SK-N-SH (cell line): ENCODE results near the gene NDEL1.

ENCODE experiments used
- CHD2 ChIP-seq: fragments of 150-350 bp; IDR thresholded peaks from 2 replicates; pipeline ENCODE4 v1.6.1; 2018; ENCODE audit warnings: low read length; ENCODE audit not compliant: partially characterized antibody
- CTCF ChIP-seq: fragments of 200-600 bp; sonication (generic); IDR thresholded peaks from 2 replicates; pipeline ENCODE4 v1.6.1; 2017; ENCODE audit warnings: antibody characterized with exemption, mild to moderate bottlenecking, moderate library complexity
- EZH2phosphoT487 ChIP-seq: fragments of 200-600 bp; sonication (generic); IDR thresholded peaks from 2 replicates; pipeline ENCODE4 v1.6.1; 2017; ENCODE audit warnings: low read depth, mixed run types, mild to moderate bottlenecking, antibody characterized with exemption, moderate library complexity, borderline replicate concordance
- MAX ChIP-seq: IDR thresholded peaks from 2 replicates; pipeline ENCODE4 v1.4.0; 2012; ENCODE audit warnings: low read depth
- MXI1 ChIP-seq: IDR thresholded peaks from 2 replicates; pipeline ENCODE4 v1.6.1; 2012; ENCODE audit warnings: mild to moderate bottlenecking, low read depth, low read length, improper control_type of control experiment
- POLR2AphosphoS5 ChIP-seq: IDR thresholded peaks from 2 replicates; pipeline ENCODE4 v1.6.1; 2012; ENCODE audit warnings: low read depth, low read length
- RCOR1 ChIP-seq: fragments of 150-350 bp; IDR thresholded peaks from 2 replicates; pipeline ENCODE4 v1.6.1; 2017; ENCODE audit warnings: antibody characterized with exemption, low read length
- REST ChIP-seq: IDR thresholded peaks from 2 replicates; pipeline ENCODE4 v1.6.1; 2012; ENCODE audit warnings: mild to moderate bottlenecking, low read depth, low read length, moderate library complexity
- RFX5 ChIP-seq: IDR thresholded peaks from 2 replicates; pipeline ENCODE4 v1.6.1; 2012; ENCODE audit warnings: mild to moderate bottlenecking, improper control_type of control experiment, low read length
- TAF1 ChIP-seq: IDR thresholded peaks from 2 replicates; pipeline ENCODE4 v1.6.1; 2012; ENCODE audit warnings: low read depth, mild to moderate bottlenecking, low read length, moderate library complexity, borderline replicate concordance
- USF1 ChIP-seq: IDR thresholded peaks from 2 replicates; pipeline ENCODE4 v1.4.0; 2012; ENCODE audit warnings: low read depth, borderline replicate concordance

- TF ChIP-seq CTCF (no peak), POLR2AphosphoS5 (no peak), REST (no peak), MAX (no peak), MXI1 (no peak), EZH2phosphoT487 (no peak), TAF1 (no peak), CHD2 (no peak), RCOR1 (no peak), RFX5 (no peak), USF1 (no peak)
Measured at GRCh38 chr17:8386841-8387240, 48.8 kb upstream of the NDEL1 start.
